GM19025 (cell line): ENCODE measurements around the gene RGMB.

Source experiments
- ATAC-seq: cut with Tn5 transposase; IDR thresholded peaks from one replicate; pipeline ENCODE4 v1.9.1; 2021; ENCODE audit warnings: mild to moderate bottlenecking, low read depth, moderate library complexity; ENCODE audit not compliant: unreplicated experiment

The RGMB gene

GRCh38 chr5:98767581-98767980 lies 5.9 kb upstream of the RGMB start:
- no peak for ATAC-seq

- peak; percentile 41 for ATAC-seq
Measured at GRCh38 chr5:98768160-98768959, 5.1 kb upstream of the RGMB start.

- ATAC-seq: no peak
Measured at GRCh38 chr5:98768960-98769209, 4.6 kb upstream of the RGMB start.

GRCh38 chr5:98769210-98769958 lies 4.1 kb upstream of the RGMB start:
- no peak for ATAC-seq

GRCh38 chr5:98769959-98770208 lies 3.6 kb upstream of the RGMB start:
- no peak for ATAC-seq

- ATAC-seq: no peak
Measured at GRCh38 chr5:98770209-98770910, 3.1 kb upstream of the RGMB start.

DNA sequence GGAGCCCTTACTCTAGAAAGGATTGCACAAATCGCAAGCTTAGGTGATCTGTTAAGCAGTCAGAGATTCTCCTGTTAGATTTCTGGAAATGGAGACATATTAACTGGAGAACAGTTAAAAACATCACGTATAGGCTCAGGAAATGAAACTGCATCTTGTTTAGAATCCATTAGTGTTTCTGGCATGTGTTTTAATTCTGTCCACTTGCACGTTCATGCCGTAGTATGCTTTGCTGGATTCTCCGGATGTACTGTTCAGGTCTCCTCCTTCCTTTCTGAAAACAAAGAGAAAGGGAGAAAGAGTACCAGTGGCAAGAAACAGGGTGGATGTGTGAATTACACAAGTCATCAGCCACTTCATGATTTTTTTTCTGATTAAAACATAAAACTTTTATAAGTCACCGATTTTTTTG lies 2.5 kb upstream of the RGMB start:
- ATAC-seq: no peak

DNA sequence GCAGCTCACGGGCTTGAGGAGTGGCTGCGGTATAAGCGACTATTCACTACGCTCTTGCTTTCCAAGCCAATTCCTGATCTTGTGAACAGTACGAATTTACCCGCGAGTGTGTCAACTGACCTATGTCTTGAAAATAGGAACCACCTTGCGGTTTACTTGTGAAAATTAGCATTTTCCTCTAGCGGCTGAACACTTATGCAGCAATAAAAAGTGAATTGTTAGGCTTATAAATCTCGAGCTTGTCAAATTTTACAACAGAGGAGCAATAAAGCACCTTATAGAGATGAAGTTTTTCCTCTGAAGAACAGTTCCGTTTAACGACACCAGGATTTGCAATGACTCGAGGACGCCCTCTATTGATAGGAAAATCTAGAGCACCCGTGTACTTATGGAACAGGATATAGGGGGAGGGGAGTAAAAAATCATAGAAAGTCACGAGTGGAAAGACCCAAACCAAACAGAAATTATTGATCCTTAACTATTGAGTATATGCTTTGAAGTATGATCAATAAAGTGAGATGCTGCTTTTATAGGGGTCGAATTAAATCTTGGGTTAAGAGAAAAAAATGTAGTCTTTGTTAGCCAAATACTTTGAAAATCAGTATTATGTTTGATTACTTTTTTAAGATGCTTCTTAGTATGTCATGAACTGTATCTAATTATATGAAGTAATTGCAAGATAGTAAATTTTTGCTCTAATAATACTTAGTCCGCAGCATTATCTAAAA lies 1.9 kb upstream of the RGMB start:
- no peak for ATAC-seq

- ATAC-seq: no peak
Measured at GRCh38 chr5:98772415-98773213, 849 bp upstream of the RGMB start.

DNA sequence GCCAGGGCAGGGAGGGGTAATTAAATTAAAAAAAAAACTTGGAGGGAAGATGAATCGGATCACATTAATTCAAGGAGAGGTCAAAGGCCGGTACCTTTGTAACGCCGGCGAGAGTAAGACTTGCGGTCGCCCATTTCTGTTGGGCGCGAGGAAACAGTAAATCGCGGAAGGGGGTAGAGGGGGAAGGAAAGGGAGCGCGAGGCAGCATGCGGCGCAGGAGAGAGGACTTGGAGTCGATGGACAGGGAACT lies 324 bp upstream of the RGMB start:
- no peak for ATAC-seq

GRCh38 chr5:98774192-98775033 lies 950 bp downstream of the RGMB start:
- peak; percentile 15 for ATAC-seq

GRCh38 chr5:98775246-98776065 lies 2.0 kb downstream of the RGMB start:
- no peak for ATAC-seq

- ATAC-seq: no peak
Measured at GRCh38 chr5:98776066-98776705, 2.7 kb downstream of the RGMB start.

- no peak for ATAC-seq
Measured at GRCh38 chr5:98777295-98777694, 3.8 kb downstream of the RGMB start.

GRCh38 chr5:98779264-98779877 lies 5.9 kb downstream of the RGMB start:
- ATAC-seq: no peak

GRCh38 chr5:98780390-98780789 lies 6.9 kb downstream of the RGMB start:
- ATAC-seq: no peak

DNA sequence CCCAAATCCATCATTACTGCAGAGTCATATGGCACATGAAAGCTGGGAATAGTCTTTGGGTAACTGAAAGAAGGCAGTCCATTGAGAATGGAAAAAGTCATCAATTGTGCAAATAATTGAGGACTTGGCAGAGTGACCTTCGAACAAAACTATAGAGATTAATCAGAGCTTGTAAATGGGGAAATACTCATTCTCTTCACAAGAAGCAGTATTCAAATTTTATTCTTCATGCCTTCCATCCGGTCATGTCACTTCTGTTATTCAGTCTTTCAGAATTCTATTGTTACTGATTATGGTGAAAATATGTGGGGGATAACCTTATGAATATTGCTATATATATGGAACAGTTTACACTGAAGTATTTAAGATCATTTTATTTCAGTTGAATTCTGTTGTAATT lies 8.1 kb downstream of the RGMB start:
- no peak for ATAC-seq

GRCh38 chr5:98781964-98782363 lies 8.5 kb downstream of the RGMB start:
- ATAC-seq: no peak
